ENCODE results near the gene CCDC92B.

- no peak for TF ChIP-seq EZH2phosphoT487 (IDR thresholded peaks at IDR 0.05; ENCODE audit: borderline replicate concordance, low read depth)
- TF ChIP-seq, protein P1, sequence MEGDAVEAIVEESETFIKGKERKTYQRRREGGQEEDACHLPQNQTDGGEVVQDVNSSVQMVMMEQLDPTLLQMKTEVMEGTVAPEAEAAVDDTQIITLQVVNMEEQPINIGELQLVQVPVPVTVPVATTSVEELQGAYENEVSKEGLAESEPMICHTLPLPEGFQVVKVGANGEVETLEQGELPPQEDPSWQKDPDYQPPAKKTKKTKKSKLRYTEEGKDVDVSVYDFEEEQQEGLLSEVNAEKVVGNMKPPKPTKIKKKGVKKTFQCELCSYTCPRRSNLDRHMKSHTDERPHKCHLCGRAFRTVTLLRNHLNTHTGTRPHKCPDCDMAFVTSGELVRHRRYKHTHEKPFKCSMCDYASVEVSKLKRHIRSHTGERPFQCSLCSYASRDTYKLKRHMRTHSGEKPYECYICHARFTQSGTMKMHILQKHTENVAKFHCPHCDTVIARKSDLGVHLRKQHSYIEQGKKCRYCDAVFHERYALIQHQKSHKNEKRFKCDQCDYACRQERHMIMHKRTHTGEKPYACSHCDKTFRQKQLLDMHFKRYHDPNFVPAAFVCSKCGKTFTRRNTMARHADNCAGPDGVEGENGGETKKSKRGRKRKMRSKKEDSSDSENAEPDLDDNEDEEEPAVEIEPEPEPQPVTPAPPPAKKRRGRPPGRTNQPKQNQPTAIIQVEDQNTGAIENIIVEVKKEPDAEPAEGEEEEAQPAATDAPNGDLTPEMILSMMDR (IDR thresholded peaks at IDR 0.05): no peak
- no peak for TF ChIP-seq PBX3 (IDR thresholded peaks at IDR 0.05)
- TF ChIP-seq, protein P2, sequence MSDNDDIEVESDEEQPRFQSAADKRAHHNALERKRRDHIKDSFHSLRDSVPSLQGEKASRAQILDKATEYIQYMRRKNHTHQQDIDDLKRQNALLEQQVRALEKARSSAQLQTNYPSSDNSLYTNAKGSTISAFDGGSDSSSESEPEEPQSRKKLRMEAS (IDR thresholded peaks at IDR 0.05; ENCODE audit: low read depth): no peak
- no peak for TF ChIP-seq RFX5 (IDR thresholded peaks at IDR 0.05; ENCODE audit: low read length)
- TF ChIP-seq TAF1 (IDR thresholded peaks at IDR 0.05; ENCODE audit: borderline replicate concordance, low read depth, low read length): no peak
- no peak for TF ChIP-seq USF2 (IDR thresholded peaks at IDR 0.05; ENCODE audit: borderline replicate concordance, low read depth, low read length)
- TF ChIP-seq, protein P3, sequence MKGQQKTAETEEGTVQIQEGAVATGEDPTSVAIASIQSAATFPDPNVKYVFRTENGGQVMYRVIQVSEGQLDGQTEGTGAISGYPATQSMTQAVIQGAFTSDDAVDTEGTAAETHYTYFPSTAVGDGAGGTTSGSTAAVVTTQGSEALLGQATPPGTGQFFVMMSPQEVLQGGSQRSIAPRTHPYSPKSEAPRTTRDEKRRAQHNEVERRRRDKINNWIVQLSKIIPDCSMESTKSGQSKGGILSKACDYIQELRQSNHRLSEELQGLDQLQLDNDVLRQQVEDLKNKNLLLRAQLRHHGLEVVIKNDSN (IDR thresholded peaks at IDR 0.05; ENCODE audit: borderline replicate concordance, low read depth): no peak
- TF ChIP-seq POLR2AphosphoS5 (IDR thresholded peaks at IDR 0.05; ENCODE audit: low read depth, low read length): no peak
- no peak for TF ChIP-seq SIN3A (IDR thresholded peaks at IDR 0.05; ENCODE audit: borderline replicate concordance, low read depth, low read length)
- no peak for TF ChIP-seq GATA2 (CRISPR knock-in tag; IDR thresholded peaks at IDR 0.05)
- no peak for TF ChIP-seq NFIC (IDR thresholded peaks at IDR 0.05; ENCODE audit: borderline replicate concordance)
- no peak for TF ChIP-seq CHD2 (IDR thresholded peaks at IDR 0.05; ENCODE audit: low read length, partially characterized antibody)
- TF ChIP-seq RXRA (IDR thresholded peaks at IDR 0.05; ENCODE audit: borderline replicate concordance, low read depth): no peak
These were observed 6.7 kb upstream of the CCDC92B start for GRCh38 chr17:2755891-2756724.

Data from SK-N-SH (cell line).